H54 (cell line): ENCODE data around the gene PTPRE.
"Not testable (repeated sequence)": the region's sequence is repeated elsewhere in the genome, so short reads cannot be mapped to it uniquely, and the experiment has no call there.

Experiments used
- DNase-seq: peaks from one replicate; pipeline ENCODE4 v3.0.0; 2011; ENCODE audit warnings: low spot score, mixed read lengths; ENCODE audit not compliant: insufficient read length
- FAIRE-seq: peaks from 3 replicates; lab custom pipeline; 2011; peaks lifted over from hg19 to GRCh38; lab: Jason Lieb, UNC
- POLR2A ChIP-seq: IDR thresholded peaks from 2 replicates; pipeline ENCODE4 v1.6.1; 2011; ENCODE audit warnings: low read depth, mild to moderate bottlenecking, low read length

The PTPRE gene

GRCh38 chr10:128084991-128085390, 178.1 kb downstream of the PTPRE start:
- DNase-seq (no peak), FAIRE-seq (no peak)
- TF ChIP-seq POLR2A: no peak

DNA sequence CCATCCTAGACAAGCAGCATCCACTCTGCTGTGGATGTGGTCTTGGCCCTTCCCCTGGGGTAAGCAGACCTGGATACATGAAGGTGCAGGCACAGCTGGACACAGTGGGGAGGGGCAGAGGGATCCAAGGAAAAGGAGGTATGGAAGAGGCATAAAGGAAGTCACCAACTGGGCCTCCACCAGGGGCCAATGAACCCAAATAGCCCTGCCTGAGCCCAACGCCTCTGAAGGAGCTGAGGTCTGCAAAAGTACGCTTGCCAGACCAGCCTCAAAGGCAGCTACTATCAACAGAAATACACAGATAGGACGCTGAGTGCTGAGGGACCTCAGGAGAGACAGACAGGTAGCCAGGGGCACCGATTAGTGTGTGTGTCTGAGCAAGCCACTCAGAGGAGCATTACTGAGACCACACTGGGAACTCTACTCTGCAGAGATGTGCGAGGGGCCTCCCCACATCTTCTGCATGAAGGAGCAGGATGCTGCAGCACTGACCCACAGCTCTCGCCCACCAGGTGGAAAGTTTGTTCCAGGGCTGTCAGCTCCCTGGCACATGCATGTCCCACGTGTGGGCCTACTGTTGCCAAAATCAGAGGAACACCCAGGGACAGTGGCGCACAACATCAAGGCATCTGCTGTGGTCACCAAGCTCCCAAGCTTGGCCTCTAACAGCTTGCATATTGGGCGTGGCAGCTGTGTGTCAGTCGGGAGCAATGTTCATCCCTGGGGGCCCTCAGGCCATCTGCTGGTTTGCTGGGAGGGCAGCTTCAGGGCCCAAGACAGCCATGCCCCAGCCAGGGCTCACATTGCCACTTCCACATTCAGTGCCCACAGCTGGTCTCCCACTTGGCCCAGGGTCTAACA, 179.3 kb downstream of the PTPRE start:
- TF ChIP-seq POLR2A: no peak
- DNase-seq: no peak
- no peak for FAIRE-seq

GRCh38 chr10:128087146-128087883, 180.4 kb downstream of the PTPRE start:
- TF ChIP-seq POLR2A: no peak
- DNase-seq: no peak
- no peak for FAIRE-seq

GRCh38 chr10:128087884-128088709, 181.2 kb downstream of the PTPRE start:
- no peak for FAIRE-seq
- no peak for DNase-seq
- no peak for TF ChIP-seq POLR2A

GRCh38 chr10:128091636-128092210, 184.8 kb downstream of the PTPRE start:
- no peak for FAIRE-seq
- no peak for TF ChIP-seq POLR2A
- DNase-seq: no peak

DNA sequence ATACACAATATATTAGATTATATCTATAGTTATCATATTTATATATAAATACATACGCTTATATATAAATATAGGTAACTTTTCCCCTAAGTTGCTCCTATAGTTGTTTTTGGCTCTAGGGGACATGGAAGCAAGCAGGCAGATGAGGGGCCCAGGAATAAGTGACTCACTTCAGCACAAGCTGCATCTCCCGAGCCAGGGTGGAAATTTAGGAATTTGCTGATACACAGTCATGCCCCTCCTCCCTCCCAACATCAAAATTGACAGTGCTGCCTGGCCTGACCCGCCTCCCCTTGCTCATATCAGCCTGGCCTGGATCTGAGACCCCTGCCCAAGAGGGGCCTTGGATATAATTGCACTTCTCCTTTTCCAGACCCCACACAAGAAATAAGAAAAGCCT, 185.6 kb downstream of the PTPRE start:
- DNase-seq (no peak), FAIRE-seq (no peak)
- TF ChIP-seq POLR2A: no peak

GRCh38 chr10:128094596-128094995, 187.7 kb downstream of the PTPRE start:
- FAIRE-seq, DNase-seq: not testable (repeated sequence)

- no peak for TF ChIP-seq POLR2A
- DNase-seq: no peak
- no peak for FAIRE-seq
Measured at GRCh38 chr10:128095027-128095752, 188.3 kb downstream of the PTPRE start.

- DNase-seq (no peak), FAIRE-seq (no peak)
- no peak for TF ChIP-seq POLR2A
Measured at GRCh38 chr10:128095753-128096469, 189.0 kb downstream of the PTPRE start.

DNA sequence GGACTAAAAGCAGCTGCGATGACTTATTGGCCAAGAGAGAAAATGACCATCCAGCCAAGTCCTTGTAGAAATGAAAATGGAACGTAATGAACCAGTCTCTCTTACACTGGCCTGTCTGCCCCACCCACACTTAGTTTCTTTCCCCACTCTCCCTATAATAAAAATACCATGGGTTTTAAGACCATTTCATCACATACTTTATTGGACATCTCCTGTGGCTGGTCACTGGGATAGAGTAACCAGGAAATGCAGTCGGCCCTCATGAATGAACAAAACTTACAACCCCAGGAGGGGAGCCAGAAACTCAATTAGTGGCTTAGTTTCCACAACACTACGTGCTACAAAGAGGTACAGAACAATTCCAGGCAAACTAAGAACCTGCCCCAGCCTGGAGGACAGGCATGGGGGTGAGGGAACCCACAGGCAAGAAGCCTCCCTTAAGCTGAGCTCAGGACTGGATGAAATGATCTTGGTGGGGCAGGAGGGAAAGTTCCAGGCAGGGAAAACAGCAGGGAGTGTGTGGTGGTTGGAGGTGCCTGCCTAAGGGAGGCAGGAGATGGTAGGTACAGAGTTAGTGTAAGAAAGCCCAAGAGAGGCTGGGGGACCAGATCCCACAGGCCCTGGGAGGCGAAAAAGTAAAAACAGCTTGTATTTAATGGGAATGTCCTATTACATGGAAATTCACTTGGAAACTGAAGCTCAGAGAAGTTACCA, 189.7 kb downstream of the PTPRE start:
- FAIRE-seq (no peak), DNase-seq (no peak)
- no peak for TF ChIP-seq POLR2A

DNA sequence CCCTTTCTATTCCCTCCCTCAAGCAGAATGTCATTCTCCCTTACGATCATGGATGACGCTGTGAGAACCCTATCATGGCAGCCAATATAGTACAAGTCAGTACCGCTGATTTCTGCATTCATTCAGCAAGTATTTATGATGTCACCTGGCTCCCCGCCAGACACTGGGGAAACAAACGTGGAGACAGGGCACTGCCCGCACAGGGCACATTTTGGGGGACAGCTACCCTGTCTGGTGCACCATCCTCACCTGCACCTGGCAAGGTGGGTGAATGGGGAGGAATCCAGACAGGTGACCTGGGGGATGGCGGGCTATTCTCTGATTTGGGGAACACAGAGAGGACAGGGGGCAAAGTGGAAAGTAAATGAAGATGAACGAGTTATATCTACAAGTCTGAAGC, 190.9 kb downstream of the PTPRE start:
- DNase-seq (no peak), FAIRE-seq (no peak)
- no peak for TF ChIP-seq POLR2A

GRCh38 chr10:128098631-128099030, 191.7 kb downstream of the PTPRE start:
- TF ChIP-seq POLR2A: no peak
- DNase-seq: no peak

DNA sequence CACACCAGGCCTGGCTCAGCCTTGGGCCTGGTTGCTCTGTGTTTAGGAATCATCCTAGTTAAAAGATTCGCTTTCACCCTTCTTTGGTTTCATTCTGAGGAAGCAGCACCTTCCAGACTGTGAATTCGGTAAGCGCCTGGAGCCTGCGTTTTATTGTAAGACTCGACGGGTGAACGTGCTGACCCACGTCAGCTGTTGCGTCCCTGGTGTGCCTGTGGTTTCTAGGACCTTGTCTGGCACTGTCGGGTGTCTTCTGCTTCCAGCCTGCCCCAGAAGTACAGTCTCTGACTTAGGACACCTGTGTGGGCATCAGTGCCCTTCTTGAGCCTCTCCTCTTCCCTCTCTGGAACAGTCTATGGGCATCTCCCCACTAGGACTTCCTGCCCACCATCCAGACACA, 193.0 kb downstream of the PTPRE start:
- TF ChIP-seq POLR2A: no peak
- no peak for DNase-seq
- FAIRE-seq: no peak

More at GRCh38 chr10:128098631-128099030, 191.7 kb downstream of the PTPRE start:
- no peak for FAIRE-seq
